HepG2 (cell line): ENCODE data around the gene SLCO1C1. TPM values are rescaled to one million over a fixed set of nuclear protein-coding genes. Genes with fewer than 3 reads are reported as not detected.

ENCODE experiments used
- ATAC-seq: fragments of 200-7000 bp; cut with Tn5 transposase; 3 replicates; pipeline ENCODE4 v1.9.1; 2020; ENCODE audit warnings: mild to moderate bottlenecking, moderate library complexity
- BruUV-seq: library from RNA; stranded (reverse); fragments of 400-500 nt; replicated peaks from 2 replicates; lab custom pipeline; 2021; lab: Mats Ljungman, UMichigan
- CTCF ChIA-PET: fragments of 300-600 bp; formaldehyde crosslinking; extraction: SDS; loops from one replicate; lab custom pipeline; 2021; ENCODE audit warnings: low total read pairs, inconsistent platforms, low intra/inter-chr PET ratio; lab: Yijun Ruan, JAX
- POLR2A ChIA-PET: fragments of 350-600 bp; sonication (Branson Sonifier 250); formaldehyde crosslinking; loops from one replicate; lab custom pipeline; 2020; ENCODE audit warnings: antibody characterized with exemption, inconsistent platforms; lab: Yijun Ruan, JAX
- DNase-seq: peaks from one replicate; pipeline ENCODE4 v3.0.0-alpha.2; 2015; ENCODE audit warnings: low spot score
- FAIRE-seq: peaks from 3 replicates; lab custom pipeline; 2011; peaks lifted over from hg19 to GRCh38; lab: Jason Lieb, UNC
- H2AFZ ChIP-seq: one replicate; pipeline ENCODE4 v1.6.1; 2011; ENCODE audit warnings: low read length, inconsistent platforms
- H3K27ac ChIP-seq: fragments of 300-600 bp; 3 replicates; pipeline ENCODE4 v1.8.0; 2011; ENCODE audit warnings: mixed run types, mild to moderate bottlenecking, mixed read lengths, low read length, inconsistent platforms; ENCODE audit not compliant: insufficient read depth; ENCODE audit errors: extremely low read length
- H3K27me3 ChIP-seq, 2 experiments: fragments of 200-600 bp in 1 of 2; 2 replicates in 1 of 2; 3 replicates in 1 of 2; pipeline versions ENCODE4 v1.6.0 to v1.8.0; 2011; ENCODE audit warnings: low read length in 2 of 2, mild to moderate bottlenecking in 2 of 2, moderate library complexity in 2 of 2, inconsistent platforms in 1 of 2; ENCODE audit not compliant: insufficient read depth in 2 of 2, control insufficient read depth in 1 of 2
- H3K36me3 ChIP-seq, 2 experiments: fragments of 200-600 bp in 1 of 2; replicated peaks in 1 of 2; 2 replicates in 1 of 2; 3 replicates in 1 of 2; pipeline versions ENCODE4 v1.5.1 to v1.8.0; 2011; ENCODE audit warnings: low read length in 2 of 2, inconsistent platforms in 1 of 2; ENCODE audit not compliant: insufficient read depth in 2 of 2, control insufficient read depth in 1 of 2
- H3K4me1 ChIP-seq: 2 replicates; pipeline ENCODE4 v1.5.1; 2012; ENCODE audit warnings: low read length, inconsistent platforms; ENCODE audit not compliant: insufficient read depth
- H3K4me2 ChIP-seq: 2 replicates; pipeline ENCODE4 v1.6.0; 2011; ENCODE audit warnings: low read depth, low read length, inconsistent platforms
- H3K4me3 ChIP-seq, 3 experiments: fragments of 200-600 bp in 1 of 3; sonication (generic), shearing (Covaris generic) in 1 of 3; replicated peaks in 1 of 3; 2 replicates each; pipeline ENCODE4 v1.5.1; 2011 to 2016; ENCODE audit warnings: low read length in 3 of 3, inconsistent platforms in 2 of 3, low read depth in 2 of 3, mild to moderate bottlenecking in 2 of 3, control low read depth in 1 of 3, mixed read lengths in 1 of 3; ENCODE audit not compliant: insufficient read depth in 1 of 3
- H3K79me2 ChIP-seq: one replicate; pipeline ENCODE4 v1.6.1; 2011; ENCODE audit warnings: low read length, inconsistent platforms; ENCODE audit not compliant: insufficient read depth
- H3K9ac ChIP-seq: 2 replicates; pipeline ENCODE4 v1.6.0; 2011; ENCODE audit warnings: mild to moderate bottlenecking, low read depth, low read length, inconsistent platforms; ENCODE audit not compliant: insufficient read depth
- H3K9me3 ChIP-seq: 2 replicates; pipeline ENCODE4 v1.5.1; 2012; ENCODE audit warnings: mild to moderate bottlenecking, low read length
- H4K20me1 ChIP-seq: 2 replicates; pipeline ENCODE4 v1.6.0; 2011; ENCODE audit warnings: inconsistent platforms, mild to moderate bottlenecking, low read length, moderate library complexity; ENCODE audit not compliant: insufficient read depth
- BHLHE40 ChIP-seq: IDR thresholded peaks from 2 replicates; pipeline ENCODE4 v1.6.1; 2011; ENCODE audit warnings: low read length, improper control_type of control experiment
- CEBPG ChIP-seq: IDR thresholded peaks from 2 replicates; pipeline ENCODE4 v1.6.1; 2016
- HMG20B ChIP-seq: conservative IDR thresholded peaks from 2 replicates; pipeline ENCODE4 v1.6.1; 2016; ENCODE audit warnings: missing genetic modification reagents, missing compliant biosample characterization
- HOXD1 ChIP-seq: sonication (generic); formaldehyde crosslinking; IDR thresholded peaks from 2 replicates; pipeline ENCODE4 v1.5.0; 2020; ENCODE audit warnings: missing genetic modification reagents
- SRY ChIP-seq: sonication (generic); formaldehyde crosslinking; IDR thresholded peaks from 2 replicates; pipeline ENCODE4 v1.8.0; 2022; ENCODE audit warnings: mild to moderate bottlenecking, missing genetic modification reagents
- WGBS: methylation state at CpG from one replicate; pipeline ENCODE4 v1.1.6; 2017; ENCODE audit warnings: low lambda C conversion rate; 5-methylcytosine and 5-hydroxymethylcytosine counted together
- in situ Hi-C: cut with HindIII; loops from 2 replicates; pipeline ENCODE4 v1.10.0; 2017; ENCODE audit warnings: low pct_unique_long_range_greater_than_20kb; ENCODE audit not compliant: extremely low pct_ligation_motif_present
- intact Hi-C: fragments of 100-400 bp; cut with micrococcal nuclease; formaldehyde crosslinking; loops from one replicate; pipeline ENCODE4 v1.10.0; 2022; ENCODE audit not compliant: unreplicated experiment
- polyA plus RNA-seq, 8 experiments: library from polyadenylated mRNA; depleted of rRNA in 3 of 8; stranded (reverse) in 7 of 8; unstranded in 1 of 8; fragments of >200 nt; fragmentation: Illumina TruSeq in 4 of 8; extraction: Trizol in 4 of 8; gene quantifications; 2 replicates each; pipeline versions ENCODE4 v1.2.1 to v1.2.3, GENCODE V29; 2011 to 2016; ENCODE audit warnings: low read depth in 4 of 8, missing spikeins in 1 of 8, mixed read lengths in 1 of 8; ENCODE audit not compliant: insufficient read depth in 1 of 8
- total RNA-seq, 5 experiments: library from RNA; depleted of rRNA; stranded (reverse); fragments of >200 nt; fragmentation: Illumina TruSeq; extraction: Trizol; gene quantifications; 2 replicates each; pipeline ENCODE4 v1.2.3, GENCODE V29; 2016; ENCODE audit warnings: low read depth in 1 of 5
- TF ChIP-seq, protein P1 (sequence below): sonication (generic); formaldehyde crosslinking; IDR thresholded peaks from 2 replicates; pipeline ENCODE4 v1.4.0; 2020; ENCODE audit warnings: missing genetic modification reagents, borderline replicate concordance
- TF ChIP-seq, protein P2 (sequence below): sonication (generic); formaldehyde crosslinking; IDR thresholded peaks from 2 replicates; pipeline ENCODE4 v1.4.0; 2020; ENCODE audit warnings: mild to moderate bottlenecking, missing genetic modification reagents
- TF ChIP-seq, protein P3 (sequence below): sonication (generic); formaldehyde crosslinking; IDR thresholded peaks from 2 replicates; pipeline ENCODE4 v1.4.0; 2020; ENCODE audit warnings: missing genetic modification reagents

The SLCO1C1 gene
- total and polyA plus RNA-seq, 2 of the 13 experiments (the other 11 are each of a cell fraction or from before 2014, with no cell fraction given) = not detected

DNA sequence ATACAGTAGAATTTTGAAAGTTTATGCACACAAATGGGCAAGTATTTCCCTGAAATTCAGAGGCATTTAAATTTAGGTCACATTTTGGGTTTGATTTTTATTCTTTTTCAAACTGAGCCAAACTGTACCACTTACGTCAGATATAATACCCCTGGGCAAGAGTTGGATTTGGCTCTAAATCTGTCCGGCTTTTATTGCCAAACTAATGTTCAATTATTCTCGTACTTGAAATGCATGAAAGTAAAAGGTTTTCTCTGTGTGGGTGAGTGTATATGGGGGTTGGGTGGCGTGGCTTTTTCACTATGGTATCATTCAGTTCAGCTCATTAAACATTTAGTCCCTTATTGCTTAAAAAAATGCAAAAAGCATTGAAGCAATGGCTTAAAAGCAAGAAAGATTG is 55.9 kb downstream of the SLCO1C1 start (continued):
- TF ChIP-seq, protein P1, sequence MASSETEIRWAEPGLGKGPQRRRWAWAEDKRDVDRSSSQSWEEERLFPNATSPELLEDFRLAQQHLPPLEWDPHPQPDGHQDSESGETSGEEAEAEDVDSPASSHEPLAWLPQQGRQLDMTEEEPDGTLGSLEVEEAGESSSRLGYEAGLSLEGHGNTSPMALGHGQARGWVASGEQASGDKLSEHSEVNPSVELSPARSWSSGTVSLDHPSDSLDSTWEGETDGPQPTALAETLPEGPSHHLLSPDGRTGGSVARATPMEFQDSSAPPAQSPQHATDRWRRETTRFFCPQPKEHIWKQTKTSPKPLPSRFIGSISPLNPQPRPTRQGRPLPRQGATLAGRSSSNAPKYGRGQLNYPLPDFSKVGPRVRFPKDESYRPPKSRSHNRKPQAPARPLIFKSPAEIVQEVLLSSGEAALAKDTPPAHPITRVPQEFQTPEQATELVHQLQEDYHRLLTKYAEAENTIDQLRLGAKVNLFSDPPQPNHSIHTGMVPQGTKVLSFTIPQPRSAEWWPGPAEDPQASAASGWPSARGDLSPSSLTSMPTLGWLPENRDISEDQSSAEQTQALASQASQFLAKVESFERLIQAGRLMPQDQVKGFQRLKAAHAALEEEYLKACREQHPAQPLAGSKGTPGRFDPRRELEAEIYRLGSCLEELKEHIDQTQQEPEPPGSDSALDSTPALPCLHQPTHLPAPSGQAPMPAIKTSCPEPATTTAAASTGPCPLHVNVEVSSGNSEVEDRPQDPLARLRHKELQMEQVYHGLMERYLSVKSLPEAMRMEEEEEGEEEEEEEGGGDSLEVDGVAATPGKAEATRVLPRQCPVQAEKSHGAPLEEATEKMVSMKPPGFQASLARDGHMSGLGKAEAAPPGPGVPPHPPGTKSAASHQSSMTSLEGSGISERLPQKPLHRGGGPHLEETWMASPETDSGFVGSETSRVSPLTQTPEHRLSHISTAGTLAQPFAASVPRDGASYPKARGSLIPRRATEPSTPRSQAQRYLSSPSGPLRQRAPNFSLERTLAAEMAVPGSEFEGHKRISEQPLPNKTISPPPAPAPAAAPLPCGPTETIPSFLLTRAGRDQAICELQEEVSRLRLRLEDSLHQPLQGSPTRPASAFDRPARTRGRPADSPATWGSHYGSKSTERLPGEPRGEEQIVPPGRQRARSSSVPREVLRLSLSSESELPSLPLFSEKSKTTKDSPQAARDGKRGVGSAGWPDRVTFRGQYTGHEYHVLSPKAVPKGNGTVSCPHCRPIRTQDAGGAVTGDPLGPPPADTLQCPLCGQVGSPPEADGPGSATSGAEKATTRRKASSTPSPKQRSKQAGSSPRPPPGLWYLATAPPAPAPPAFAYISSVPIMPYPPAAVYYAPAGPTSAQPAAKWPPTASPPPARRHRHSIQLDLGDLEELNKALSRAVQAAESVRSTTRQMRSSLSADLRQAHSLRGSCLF = no peak
- no peak for TF ChIP-seq CEBPG
- no peak for TF ChIP-seq HOXD1 (CRISPR knock-in tag)
- no peak for TF ChIP-seq BHLHE40
- TF ChIP-seq HMG20B (CRISPR knock-in tag) = no peak

DNA sequence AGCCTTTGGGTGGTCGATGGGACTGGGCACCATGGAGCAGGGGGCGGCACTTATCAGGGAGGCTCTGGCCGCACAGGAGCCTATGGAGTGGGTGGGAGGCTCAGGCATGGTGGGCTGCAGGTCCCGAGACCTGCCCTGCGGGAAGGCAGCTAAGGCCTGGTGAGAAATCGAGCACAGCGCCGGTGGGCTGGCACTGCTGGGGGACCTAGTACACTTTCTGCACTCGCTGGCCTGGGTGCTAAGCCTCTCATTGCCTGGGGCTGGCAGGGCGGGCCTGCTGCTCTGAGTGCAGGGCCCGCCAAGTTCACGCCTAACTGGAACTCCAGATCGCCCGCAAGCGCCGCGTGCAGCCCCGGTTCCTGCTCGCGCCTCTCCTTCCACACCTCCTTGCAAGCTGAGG is 82.3 kb downstream of the SLCO1C1 start:
- H3K9ac ChIP-seq = no peak overlapping the region
- H2AFZ ChIP-seq = no peak overlapping the region
- H3K27me3 ChIP-seq = no peaks in the 10 kb centered on the region
- intact Hi-C loops (no loop called here), in situ Hi-C loops (no loop called here)
- FAIRE-seq (no peak), ATAC-seq (no peak), DNase-seq (no peak)
- no peaks in the 10 kb centered on the region for H3K9me3 ChIP-seq
- H3K4me3 ChIP-seq = no peak overlapping the region
- no peak for TF ChIP-seq SRY (CRISPR knock-in tag)
- TF ChIP-seq, protein P2, sequence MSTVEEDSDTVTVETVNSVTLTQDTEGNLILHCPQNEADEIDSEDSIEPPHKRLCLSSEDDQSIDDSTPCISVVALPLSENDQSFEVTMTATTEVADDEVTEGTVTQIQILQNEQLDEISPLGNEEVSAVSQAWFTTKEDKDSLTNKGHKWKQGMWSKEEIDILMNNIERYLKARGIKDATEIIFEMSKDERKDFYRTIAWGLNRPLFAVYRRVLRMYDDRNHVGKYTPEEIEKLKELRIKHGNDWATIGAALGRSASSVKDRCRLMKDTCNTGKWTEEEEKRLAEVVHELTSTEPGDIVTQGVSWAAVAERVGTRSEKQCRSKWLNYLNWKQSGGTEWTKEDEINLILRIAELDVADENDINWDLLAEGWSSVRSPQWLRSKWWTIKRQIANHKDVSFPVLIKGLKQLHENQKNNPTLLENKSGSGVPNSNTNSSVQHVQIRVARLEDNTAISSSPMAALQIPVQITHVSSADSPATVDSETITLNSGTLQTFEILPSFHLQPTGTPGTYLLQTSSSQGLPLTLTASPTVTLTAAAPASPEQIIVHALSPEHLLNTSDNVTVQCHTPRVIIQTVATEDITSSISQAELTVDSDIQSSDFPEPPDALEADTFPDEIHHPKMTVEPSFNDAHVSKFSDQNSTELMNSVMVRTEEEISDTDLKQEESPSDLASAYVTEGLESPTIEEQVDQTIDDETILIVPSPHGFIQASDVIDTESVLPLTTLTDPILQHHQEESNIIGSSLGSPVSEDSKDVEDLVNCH (CRISPR knock-in tag) = no peak
- TF ChIP-seq, protein P3, sequence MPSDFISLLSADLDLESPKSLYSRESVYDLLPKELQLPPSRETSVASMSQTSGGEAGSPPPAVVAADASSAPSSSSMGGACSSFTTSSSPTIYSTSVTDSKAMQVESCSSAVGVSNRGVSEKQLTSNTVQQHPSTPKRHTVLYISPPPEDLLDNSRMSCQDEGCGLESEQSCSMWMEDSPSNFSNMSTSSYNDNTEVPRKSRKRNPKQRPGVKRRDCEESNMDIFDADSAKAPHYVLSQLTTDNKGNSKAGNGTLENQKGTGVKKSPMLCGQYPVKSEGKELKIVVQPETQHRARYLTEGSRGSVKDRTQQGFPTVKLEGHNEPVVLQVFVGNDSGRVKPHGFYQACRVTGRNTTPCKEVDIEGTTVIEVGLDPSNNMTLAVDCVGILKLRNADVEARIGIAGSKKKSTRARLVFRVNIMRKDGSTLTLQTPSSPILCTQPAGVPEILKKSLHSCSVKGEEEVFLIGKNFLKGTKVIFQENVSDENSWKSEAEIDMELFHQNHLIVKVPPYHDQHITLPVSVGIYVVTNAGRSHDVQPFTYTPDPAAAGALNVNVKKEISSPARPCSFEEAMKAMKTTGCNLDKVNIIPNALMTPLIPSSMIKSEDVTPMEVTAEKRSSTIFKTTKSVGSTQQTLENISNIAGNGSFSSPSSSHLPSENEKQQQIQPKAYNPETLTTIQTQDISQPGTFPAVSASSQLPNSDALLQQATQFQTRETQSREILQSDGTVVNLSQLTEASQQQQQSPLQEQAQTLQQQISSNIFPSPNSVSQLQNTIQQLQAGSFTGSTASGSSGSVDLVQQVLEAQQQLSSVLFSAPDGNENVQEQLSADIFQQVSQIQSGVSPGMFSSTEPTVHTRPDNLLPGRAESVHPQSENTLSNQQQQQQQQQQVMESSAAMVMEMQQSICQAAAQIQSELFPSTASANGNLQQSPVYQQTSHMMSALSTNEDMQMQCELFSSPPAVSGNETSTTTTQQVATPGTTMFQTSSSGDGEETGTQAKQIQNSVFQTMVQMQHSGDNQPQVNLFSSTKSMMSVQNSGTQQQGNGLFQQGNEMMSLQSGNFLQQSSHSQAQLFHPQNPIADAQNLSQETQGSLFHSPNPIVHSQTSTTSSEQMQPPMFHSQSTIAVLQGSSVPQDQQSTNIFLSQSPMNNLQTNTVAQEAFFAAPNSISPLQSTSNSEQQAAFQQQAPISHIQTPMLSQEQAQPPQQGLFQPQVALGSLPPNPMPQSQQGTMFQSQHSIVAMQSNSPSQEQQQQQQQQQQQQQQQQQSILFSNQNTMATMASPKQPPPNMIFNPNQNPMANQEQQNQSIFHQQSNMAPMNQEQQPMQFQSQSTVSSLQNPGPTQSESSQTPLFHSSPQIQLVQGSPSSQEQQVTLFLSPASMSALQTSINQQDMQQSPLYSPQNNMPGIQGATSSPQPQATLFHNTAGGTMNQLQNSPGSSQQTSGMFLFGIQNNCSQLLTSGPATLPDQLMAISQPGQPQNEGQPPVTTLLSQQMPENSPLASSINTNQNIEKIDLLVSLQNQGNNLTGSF = no peak
- BruUV-seq = no TSS peak
- H3K79me2 ChIP-seq = no peaks in the 10 kb centered on the region
- H3K36me3 ChIP-seq = no peaks in the 10 kb centered on the region
- 83% methylated on average over 12 of the region's 20 CpGs for WGBS
- H3K4me2 ChIP-seq = no peak overlapping the region
- H3K27ac ChIP-seq = no peak overlapping the region
- no peaks in the 10 kb centered on the region for H3K4me1 ChIP-seq
- no peaks in the 10 kb centered on the region for H4K20me1 ChIP-seq
- POLR2A ChIA-PET = no interaction called here
- CTCF ChIA-PET = no interaction called here
